ENCODE data around the gene POP7. TPM values are rescaled to one million over a fixed set of nuclear protein-coding genes. Genes with fewer than 3 reads are reported as not detected.

Gene POP7
- polyA plus RNA-seq, 4 donors = 31.9 to 44.8 (median 40.9) TPM

DNA sequence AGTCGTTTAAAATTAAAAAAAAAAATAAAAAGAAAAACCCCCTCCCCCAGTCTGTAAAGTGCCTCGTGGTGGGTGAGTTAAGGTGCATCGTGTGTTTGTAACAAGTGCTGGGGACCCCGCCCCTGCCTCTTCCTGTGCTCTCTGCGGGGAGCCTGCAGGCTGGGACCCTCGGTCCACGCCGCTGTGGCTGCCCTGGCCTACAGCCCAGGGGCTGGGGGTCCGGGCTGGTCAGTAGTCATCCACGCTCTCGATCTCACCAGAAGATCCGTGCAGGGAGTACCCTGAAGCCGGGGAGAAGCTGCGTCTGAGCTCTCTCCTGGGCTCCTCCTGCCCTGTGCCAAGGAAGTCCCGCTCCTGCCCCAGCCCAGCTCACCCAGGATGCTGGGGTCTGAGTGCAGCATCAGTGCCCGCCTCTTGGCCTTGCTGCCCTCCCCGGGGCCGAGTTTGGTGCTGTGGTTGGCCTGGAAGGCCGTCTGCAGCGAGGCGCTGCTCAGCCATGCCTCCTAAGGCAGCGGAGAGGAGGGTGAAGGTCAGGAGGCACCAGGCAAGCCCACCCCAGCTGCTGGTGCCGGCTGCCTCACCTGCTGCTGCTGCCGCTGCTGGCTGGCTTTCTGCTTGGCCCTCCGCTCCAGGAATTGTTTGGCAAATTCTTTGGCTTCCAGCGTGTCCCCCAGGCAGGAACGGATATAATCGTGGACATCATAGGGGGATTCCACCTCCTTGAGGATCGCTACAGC, 24.3 kb upstream of the POP7 start:
- H3K4me3 ChIP-seq (ENCODE audit: low read depth in 1 of 3, low read length in 3 of 3) = no peak overlapping the region
- H3K9me3 ChIP-seq (ENCODE audit: control insufficient read depth in 2 of 2, insufficient read depth in 1 of 2, low read depth in 1 of 2, low read length in 1 of 2) = no peaks in the 10 kb centered on the region
- H3K4me1 ChIP-seq (ENCODE audit: control insufficient read depth in 3 of 3, insufficient read depth in 2 of 3, low read depth in 1 of 3, low read length in 2 of 3) = peaks cover 0 to 35% (median 0%) of the 10 kb centered on the region in 3 donors
- WGBS, 3 donors = 78 to 85% (median 79%) methylated on average over 29 of the region's 29 CpGs
- DNase-seq = no peak
- no peak for FAIRE-seq
- H3K27me3 ChIP-seq (ENCODE audit: control insufficient read depth in 3 of 3, insufficient read depth in 3 of 3, low read length in 3 of 3) = no peaks in the 10 kb centered on the region
- H3K27ac ChIP-seq (ENCODE audit: low read depth in 1 of 3, low read length in 2 of 3) = no peak overlapping the region
- H3K36me3 ChIP-seq (ENCODE audit: control insufficient read depth in 3 of 3, insufficient read depth in 2 of 3, low read depth in 1 of 3, low read length in 3 of 3) = peaks cover 22 to 99% (median 28%) of the 10 kb centered on the region in 3 donors

DNA sequence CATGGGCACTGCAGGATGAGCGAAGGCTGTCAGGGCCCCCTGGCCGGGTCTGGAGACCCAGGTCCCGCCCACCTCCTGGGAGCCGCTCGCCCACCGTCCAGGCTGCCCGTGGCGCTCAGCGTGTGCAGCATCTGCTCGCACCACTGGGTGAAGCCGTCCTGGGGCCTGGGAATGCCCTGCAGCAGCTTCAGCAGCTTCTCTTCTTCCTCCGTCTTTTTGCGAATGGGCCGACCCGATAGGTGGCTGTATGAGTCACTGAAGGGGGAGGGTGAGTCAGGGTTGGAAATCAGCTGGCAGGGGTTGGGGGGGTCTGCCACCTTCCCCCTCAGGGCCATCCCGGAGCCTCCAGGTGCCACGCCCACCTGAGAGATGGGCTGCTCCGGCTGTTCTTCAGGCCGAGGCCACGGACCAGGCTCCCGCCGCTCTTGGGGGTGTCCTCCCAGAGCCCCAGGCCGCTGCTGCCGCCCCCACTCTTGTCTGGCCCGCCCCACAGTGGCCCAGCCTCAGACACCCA, 23.6 kb upstream of the POP7 start:
- Histone ChIP-seq H3K4me3 (ENCODE audit: low read depth in 1 of 3, low read length in 3 of 3) (no peak overlapping the region), H3K4me1 (ENCODE audit: control insufficient read depth in 3 of 3, insufficient read depth in 2 of 3, low read depth in 1 of 3, low read length in 2 of 3) (peaks cover 0 to 29% (median 0%) of the 10 kb centered on the region in 3 donors), H3K27ac (ENCODE audit: low read depth in 1 of 3, low read length in 2 of 3) (no peak overlapping the region), H3K27me3 (ENCODE audit: control insufficient read depth in 3 of 3, insufficient read depth in 3 of 3, low read length in 3 of 3) (no peaks in the 10 kb centered on the region), H3K36me3 (ENCODE audit: control insufficient read depth in 3 of 3, insufficient read depth in 2 of 3, low read depth in 1 of 3, low read length in 3 of 3) (peaks cover 22 to 99% (median 29%) of the 10 kb centered on the region in 3 donors), H3K9me3 (ENCODE audit: control insufficient read depth in 2 of 2, insufficient read depth in 1 of 2, low read depth in 1 of 2, low read length in 1 of 2) (no peaks in the 10 kb centered on the region)
- 81 to 84% (median 82%) methylated on average over 18 to 25 of the region's 25 CpGs for WGBS, 3 donors
- no peak for FAIRE-seq
- no peak for DNase-seq

DNA sequence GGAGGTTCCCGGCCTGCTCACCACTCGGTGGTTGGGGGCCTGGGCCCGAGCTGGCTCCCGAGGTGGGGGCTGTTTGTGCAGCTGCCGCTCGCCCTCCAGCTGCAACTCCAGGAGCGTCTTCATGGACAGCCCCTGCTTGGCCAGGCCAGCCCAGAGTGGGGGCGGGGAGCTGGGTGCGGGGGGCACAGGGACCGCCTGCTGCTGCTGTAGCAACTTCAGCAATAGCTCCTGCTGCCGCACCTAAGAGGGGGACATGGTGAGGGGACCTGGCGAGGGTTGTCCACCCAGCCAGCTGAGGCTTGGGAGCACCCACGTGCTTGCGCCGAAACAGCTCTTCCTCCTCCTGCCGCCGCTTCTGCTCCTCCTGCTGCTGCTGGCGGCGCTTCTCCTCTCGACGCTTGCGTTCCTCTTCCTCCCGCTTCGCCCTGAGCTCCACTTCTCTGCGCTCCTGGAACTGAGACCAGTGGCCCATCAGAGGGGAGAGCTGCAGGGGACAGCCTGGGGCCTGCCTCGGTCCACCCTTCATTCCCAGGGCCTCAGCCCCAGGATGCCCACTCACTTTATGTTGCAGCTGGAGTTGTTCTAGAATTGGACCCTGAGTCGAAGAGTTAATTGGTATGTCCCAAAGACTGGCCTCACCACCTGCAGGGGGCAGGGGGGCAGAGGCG, 22.8 kb upstream of the POP7 start:
- peaks cover 0 to 21% (median 0%) of the 10 kb centered on the region in 3 donors for H3K4me1 ChIP-seq (ENCODE audit: control insufficient read depth in 3 of 3, insufficient read depth in 2 of 3, low read depth in 1 of 3, low read length in 2 of 3)
- H3K27me3 ChIP-seq (ENCODE audit: control insufficient read depth in 3 of 3, insufficient read depth in 3 of 3, low read length in 3 of 3) = no peaks in the 10 kb centered on the region
- WGBS, 3 donors = 88 to 90% (median 89%) methylated on average over 23 to 28 of the region's 28 CpGs
- no peaks in the 10 kb centered on the region for H3K9me3 ChIP-seq (ENCODE audit: control insufficient read depth in 2 of 2, insufficient read depth in 1 of 2, low read depth in 1 of 2, low read length in 1 of 2)
- no peak overlapping the region for H3K4me3 ChIP-seq (ENCODE audit: low read depth in 1 of 3, low read length in 3 of 3)
- FAIRE-seq (no peak), DNase-seq (no peak)
- no peak overlapping the region for H3K27ac ChIP-seq (ENCODE audit: low read depth in 1 of 3, low read length in 2 of 3)
- peaks cover 26 to 99% (median 27%) of the 10 kb centered on the region in 3 donors for H3K36me3 ChIP-seq (ENCODE audit: control insufficient read depth in 3 of 3, insufficient read depth in 2 of 3, low read depth in 1 of 3, low read length in 3 of 3)

- FAIRE-seq (no peak), DNase-seq (no peak)
- Histone ChIP-seq H3K27ac (ENCODE audit: low read depth in 1 of 3, low read length in 2 of 3) (no peak overlapping the region), H3K36me3 (ENCODE audit: control insufficient read depth in 3 of 3, insufficient read depth in 2 of 3, low read depth in 1 of 3, low read length in 3 of 3) (peaks cover 21 to 99% (median 23%) of the 10 kb centered on the region in 3 donors), H3K4me1 (ENCODE audit: control insufficient read depth in 3 of 3, insufficient read depth in 2 of 3, low read depth in 1 of 3, low read length in 2 of 3) (peaks cover 0 to 13% (median 0%) of the 10 kb centered on the region in 3 donors), H3K4me3 (ENCODE audit: low read depth in 1 of 3, low read length in 3 of 3) (no peak overlapping the region), H3K9me3 (ENCODE audit: control insufficient read depth in 2 of 2, insufficient read depth in 1 of 2, low read depth in 1 of 2, low read length in 1 of 2) (no peaks in the 10 kb centered on the region), H3K27me3 (ENCODE audit: control insufficient read depth in 3 of 3, insufficient read depth in 3 of 3, low read length in 3 of 3) (no peaks in the 10 kb centered on the region)
- WGBS, 3 donors = 91 to 95% (median 93%) methylated on average over 26 to 37 of the region's 37 CpGs
Measured at GRCh38 chr7:100683659-100684533, 22.0 kb upstream of the POP7 start.

- no peak for FAIRE-seq
- H3K4me3 ChIP-seq (ENCODE audit: low read depth in 1 of 3, low read length in 3 of 3) = no peak overlapping the region
- no peak for DNase-seq
- H3K9me3 ChIP-seq (ENCODE audit: control insufficient read depth in 2 of 2, insufficient read depth in 1 of 2, low read depth in 1 of 2, low read length in 1 of 2) = no peaks in the 10 kb centered on the region
- H3K27me3 ChIP-seq (ENCODE audit: control insufficient read depth in 3 of 3, insufficient read depth in 3 of 3, low read length in 3 of 3) = no peaks in the 10 kb centered on the region
- H3K4me1 ChIP-seq (ENCODE audit: control insufficient read depth in 3 of 3, insufficient read depth in 2 of 3, low read depth in 1 of 3, low read length in 2 of 3) = peaks cover 0 to 6% (median 0%) of the 10 kb centered on the region in 3 donors
- peaks cover 20 to 99% (median 23%) of the 10 kb centered on the region in 3 donors for H3K36me3 ChIP-seq (ENCODE audit: control insufficient read depth in 3 of 3, insufficient read depth in 2 of 3, low read depth in 1 of 3, low read length in 3 of 3)
- WGBS, 3 donors = 93 to 96% (median 95%) methylated on average over 16 of the region's 16 CpGs
- no peak overlapping the region for H3K27ac ChIP-seq (ENCODE audit: low read depth in 1 of 3, low read length in 2 of 3)
Measured at GRCh38 chr7:100684534-100685042, 21.3 kb upstream of the POP7 start.

DNA sequence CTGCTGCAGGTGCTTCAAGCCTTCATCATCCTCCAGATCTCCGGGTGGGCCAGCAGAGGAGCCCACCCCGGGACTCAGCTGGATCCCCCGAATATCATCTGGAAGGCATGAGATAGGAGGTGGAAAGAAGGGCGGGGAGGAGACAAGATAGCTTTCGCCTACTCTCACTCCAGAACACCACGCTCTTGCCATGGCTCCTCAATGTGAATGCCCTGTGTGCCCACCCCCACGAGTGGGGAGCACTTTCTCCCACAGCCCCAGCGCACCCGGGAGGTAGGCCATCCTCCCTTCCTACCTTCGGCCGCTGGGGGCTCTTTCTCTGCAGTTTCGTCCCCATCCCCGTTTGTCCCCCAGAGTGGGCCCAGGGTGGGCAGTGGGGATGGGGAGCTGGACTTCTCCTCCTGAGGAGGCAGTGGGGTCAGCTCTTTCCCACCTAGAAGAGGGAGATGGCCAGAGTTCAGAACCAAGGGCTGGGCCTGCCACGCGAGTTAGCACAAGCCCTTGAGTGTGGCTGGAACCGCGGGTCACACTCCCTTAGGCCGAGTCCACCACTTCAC, 20.8 kb upstream of the POP7 start:
- DNase-seq = no peak

GRCh38 chr7:100685631-100686145, 20.2 kb upstream of the POP7 start:
- DNase-seq (no peak), FAIRE-seq (no peak)
- peaks cover 19 to 96% (median 23%) of the 10 kb centered on the region in 3 donors for H3K36me3 ChIP-seq (ENCODE audit: control insufficient read depth in 3 of 3, insufficient read depth in 2 of 3, low read depth in 1 of 3, low read length in 3 of 3)
- H3K4me3 ChIP-seq (ENCODE audit: low read depth in 1 of 3, low read length in 3 of 3) = no peak overlapping the region
- WGBS, 3 donors = 90 to 92% (median 90%) methylated on average over 17 of the region's 17 CpGs
- no peaks in the 10 kb centered on the region for H3K9me3 ChIP-seq (ENCODE audit: control insufficient read depth in 2 of 2, insufficient read depth in 1 of 2, low read depth in 1 of 2, low read length in 1 of 2)
- no peaks in the 10 kb centered on the region for H3K4me1 ChIP-seq (ENCODE audit: control insufficient read depth in 3 of 3, insufficient read depth in 2 of 3, low read depth in 1 of 3, low read length in 2 of 3)
- no peaks in the 10 kb centered on the region for H3K27me3 ChIP-seq (ENCODE audit: control insufficient read depth in 3 of 3, insufficient read depth in 3 of 3, low read length in 3 of 3)
- H3K27ac ChIP-seq (ENCODE audit: low read depth in 1 of 3, low read length in 2 of 3) = no peak overlapping the region

More for the DNA sequence above, 20.8 kb upstream of the POP7 start:
- Histone ChIP-seq H3K36me3 (ENCODE audit: control insufficient read depth in 3 of 3, insufficient read depth in 2 of 3, low read depth in 1 of 3, low read length in 3 of 3) (peaks cover 19 to 99% (median 23%) of the 10 kb centered on the region in 3 donors), H3K27me3 (ENCODE audit: control insufficient read depth in 3 of 3, insufficient read depth in 3 of 3, low read length in 3 of 3) (no peaks in the 10 kb centered on the region), H3K4me1 (ENCODE audit: control insufficient read depth in 3 of 3, insufficient read depth in 2 of 3, low read depth in 1 of 3, low read length in 2 of 3) (peaks cover 0 to 1% (median 0%) of the 10 kb centered on the region in 3 donors), H3K27ac (ENCODE audit: low read depth in 1 of 3, low read length in 2 of 3) (no peak overlapping the region), H3K9me3 (ENCODE audit: control insufficient read depth in 2 of 2, insufficient read depth in 1 of 2, low read depth in 1 of 2, low read length in 1 of 2) (no peaks in the 10 kb centered on the region), H3K4me3 (ENCODE audit: low read depth in 1 of 3, low read length in 3 of 3) (no peak overlapping the region)
- WGBS, 3 donors = 86 to 94% (median 88%) methylated on average over 18 of the region's 18 CpGs
- FAIRE-seq = no peak

All from small intestine (tissue), 7 donors.